GM21786 (cell line): ENCODE data around the gene SEBOX.

Experiments used
- ATAC-seq: cut with Tn5 transposase; IDR thresholded peaks from one replicate; pipeline ENCODE4 v1.9.1; 2021; ENCODE audit not compliant: unreplicated experiment

The SEBOX gene, protein sequence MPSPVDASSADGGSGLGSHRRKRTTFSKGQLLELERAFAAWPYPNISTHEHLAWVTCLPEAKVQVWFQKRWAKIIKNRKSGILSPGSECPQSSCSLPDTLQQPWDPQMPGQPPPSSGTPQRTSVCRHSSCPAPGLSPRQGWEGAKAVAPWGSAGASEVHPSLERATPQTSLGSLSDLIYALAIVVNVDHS

GRCh38 chr17:28364665-28365363, at the start of gene SEBOX:
TSS of gene SEBOX (minus strand) at chr17:28365199. CDS start at chr17:28365151, 48 bp downstream.
- no peak for ATAC-seq

GRCh38 chr17:28413804-28414203, 48.8 kb upstream of the SEBOX start:
- ATAC-seq, result no peak

GRCh38 chr17:28412099-28412498, 47.1 kb upstream of the SEBOX start:
- ATAC-seq, result no peak

- ATAC-seq, result no peak
Measured at GRCh38 chr17:28407974-28408306, 42.9 kb upstream of the SEBOX start.

GRCh38 chr17:28407130-28407973, 42.4 kb upstream of the SEBOX start:
- no peak for ATAC-seq

DNA sequence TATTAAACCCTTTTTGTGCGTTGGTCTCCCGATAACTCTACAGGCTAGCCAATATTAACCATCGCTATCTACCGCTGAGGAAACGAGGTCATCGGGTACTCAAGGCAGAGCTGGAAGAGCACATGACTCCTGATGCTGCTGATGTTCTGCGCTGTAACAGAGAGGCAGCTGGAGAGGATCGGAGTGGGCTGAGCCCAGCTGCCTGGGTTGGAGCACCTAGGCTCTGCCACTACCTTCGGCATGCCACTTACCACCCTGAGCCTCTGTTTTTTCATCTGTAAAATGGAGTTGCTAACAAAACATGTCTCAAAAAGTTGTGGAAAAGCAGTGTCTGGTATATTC, 41.4 kb upstream of the SEBOX start:
- ATAC-seq, result no peak

DNA sequence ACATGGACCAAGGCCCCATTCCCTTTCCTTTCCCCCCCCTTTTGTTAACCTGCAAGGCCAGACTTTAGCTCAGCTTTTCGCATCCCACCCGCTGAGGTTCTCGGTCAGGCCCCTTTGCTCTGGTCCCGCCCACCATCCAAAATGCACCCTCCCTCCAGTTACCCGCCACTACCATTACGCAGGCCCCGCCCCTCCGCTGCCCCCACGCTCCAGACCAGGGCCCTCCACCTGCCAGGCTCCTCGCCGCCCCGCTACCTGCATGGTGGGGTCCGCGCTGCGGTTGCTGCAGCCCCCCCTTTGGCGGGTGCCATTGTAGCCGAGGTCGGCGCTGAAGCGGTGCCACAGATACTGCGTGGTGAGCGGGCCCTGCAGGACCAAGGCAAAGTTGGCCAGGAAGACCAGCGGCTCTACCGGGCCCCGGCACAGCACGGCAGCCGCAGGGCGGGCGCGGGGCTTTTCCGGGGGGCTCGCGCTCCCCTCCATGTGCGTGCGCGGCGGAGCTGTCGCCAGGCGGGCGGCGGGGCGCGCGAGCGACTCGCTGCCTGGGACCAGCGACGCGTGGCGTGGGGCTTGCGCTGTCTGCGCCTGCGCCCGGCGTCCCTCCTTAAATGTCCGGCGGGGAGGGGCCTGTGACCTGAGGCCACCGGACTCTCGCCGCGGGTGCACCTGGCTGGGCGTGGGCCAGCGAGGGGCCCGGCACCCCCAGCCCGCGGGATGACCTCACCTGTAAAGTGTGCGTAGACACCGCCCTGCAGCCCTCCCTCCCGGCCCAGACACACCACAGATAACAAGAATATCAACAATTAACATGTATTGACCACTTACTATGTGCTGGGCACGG, 40.9 kb upstream of the SEBOX start, which contains the start of gene SLC46A1:
TSS of gene SLC46A1 (minus strand) at position 581 of the 841 bp plus-strand sequence. CDS start at position 483, 98 bp downstream.
- ATAC-seq, result peak; percentile 58

DNA sequence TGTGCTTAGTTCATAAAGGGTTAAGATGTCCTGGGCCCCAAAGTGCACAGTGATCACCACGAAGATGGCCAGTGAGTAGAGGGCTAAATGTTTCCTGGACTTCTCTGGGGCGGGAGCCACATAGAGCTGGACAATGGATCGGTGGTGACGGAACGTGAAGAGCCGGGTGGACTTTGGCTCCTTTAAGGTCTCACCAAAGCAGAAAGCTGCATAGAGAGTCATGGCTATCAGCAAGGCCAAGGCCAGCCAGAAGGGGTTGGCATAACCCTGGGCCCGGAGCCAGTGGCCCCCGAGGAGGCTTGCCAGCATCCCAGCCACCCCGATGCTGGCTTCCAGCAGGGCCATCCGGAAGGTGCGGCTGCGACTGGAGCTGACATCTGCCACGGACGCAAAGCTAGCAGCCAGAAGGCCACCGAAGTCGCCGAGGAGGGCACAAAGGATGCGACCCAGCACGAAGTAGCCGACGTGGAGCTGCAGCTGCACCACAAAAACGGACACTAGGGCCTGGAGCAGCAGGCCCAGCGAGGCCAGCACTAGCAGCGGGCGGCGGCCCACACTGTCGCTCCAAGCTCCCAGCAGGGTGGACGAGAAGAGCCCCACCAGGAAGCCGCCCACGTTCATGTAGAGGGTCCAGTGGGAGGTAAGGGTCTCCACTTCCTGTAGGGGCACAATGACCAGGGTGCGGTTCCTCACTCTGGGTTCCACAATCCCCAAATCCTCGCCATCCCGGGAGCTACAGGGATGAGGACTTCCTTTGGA, 40.0 kb upstream of the SEBOX start:
- ATAC-seq, result no peak

DNA sequence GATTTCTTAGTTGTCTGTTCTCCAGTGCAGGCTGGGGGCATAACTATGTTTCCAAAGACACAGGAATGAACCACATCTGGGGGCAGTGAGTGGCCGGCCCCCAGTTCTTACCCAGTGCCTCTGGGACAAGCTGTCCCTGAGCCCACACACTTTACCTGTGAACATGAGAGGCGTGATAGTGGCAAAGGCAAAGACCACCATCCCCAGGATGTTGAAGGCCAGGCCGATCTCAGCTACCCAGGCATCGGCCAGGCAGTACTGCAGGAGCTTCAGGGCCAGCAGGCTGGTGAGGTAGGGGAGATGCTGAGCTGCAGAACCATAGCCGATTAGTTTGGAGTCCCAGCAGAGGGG, 39.4 kb upstream of the SEBOX start:
- no peak for ATAC-seq

GRCh38 chr17:28404007-28404406, 39.0 kb upstream of the SEBOX start:
- ATAC-seq, result no peak

- no peak for ATAC-seq
Measured at GRCh38 chr17:28402844-28403243, 37.8 kb upstream of the SEBOX start.

DNA sequence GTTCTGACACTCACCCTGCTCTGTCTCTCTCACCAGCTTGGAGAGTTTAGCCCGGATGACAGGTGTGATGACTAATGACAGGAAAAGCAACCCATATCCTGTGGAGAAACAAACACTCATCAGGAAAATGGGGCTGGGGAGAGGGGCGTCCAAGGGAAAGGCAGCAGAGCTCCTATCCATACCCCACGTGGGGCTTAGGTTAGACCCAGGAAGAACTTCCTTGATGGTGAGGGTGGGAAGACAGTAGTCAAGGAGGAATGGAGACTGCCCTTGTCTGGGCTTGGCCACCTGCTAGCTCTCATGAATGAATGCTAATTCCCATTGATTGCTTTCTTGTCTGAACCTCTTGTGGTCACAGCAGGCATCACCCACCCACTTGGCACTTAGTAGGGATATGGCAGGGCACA, 37.2 kb upstream of the SEBOX start:
- no peak for ATAC-seq

GRCh38 chr17:28399808-28400207, 34.8 kb upstream of the SEBOX start:
- no peak for ATAC-seq

DNA sequence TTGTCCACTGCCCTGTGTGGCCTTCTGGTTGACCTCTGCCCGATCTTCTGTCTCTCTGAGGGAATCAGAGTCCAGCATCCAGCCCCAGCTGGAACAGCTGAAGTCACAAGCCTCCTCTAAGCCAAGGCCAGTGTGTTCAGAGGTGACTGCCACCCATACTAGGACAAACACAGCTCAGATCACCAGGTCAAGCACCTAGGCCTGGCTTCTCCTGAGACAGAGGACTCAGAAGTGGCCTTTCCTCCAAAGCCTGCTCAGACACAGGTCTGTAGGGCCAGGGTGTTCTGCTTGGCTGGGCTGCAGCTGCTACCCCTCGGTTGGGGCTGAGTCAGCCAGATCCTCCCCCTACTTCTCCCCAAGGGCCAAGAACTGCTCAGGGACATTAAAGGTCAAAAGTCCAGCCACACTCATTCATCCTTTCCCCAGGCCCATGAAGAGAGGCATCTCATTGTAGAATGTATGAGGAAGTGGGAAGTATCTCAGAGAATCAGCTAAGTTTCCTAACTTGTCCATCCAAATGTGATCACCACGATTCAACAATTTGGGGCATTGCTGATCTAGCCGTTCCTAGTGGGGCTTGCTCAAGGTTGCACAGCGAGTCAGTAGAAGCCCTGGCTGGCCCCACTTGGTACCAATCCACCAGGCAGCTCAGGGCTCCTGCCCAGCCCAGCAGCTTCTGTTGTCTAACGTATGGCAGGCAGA, 33.4 kb upstream of the SEBOX start:
- peak; percentile 52 for ATAC-seq

GRCh38 chr17:28397687-28398279, 32.8 kb upstream of the SEBOX start:
- ATAC-seq, result no peak

DNA sequence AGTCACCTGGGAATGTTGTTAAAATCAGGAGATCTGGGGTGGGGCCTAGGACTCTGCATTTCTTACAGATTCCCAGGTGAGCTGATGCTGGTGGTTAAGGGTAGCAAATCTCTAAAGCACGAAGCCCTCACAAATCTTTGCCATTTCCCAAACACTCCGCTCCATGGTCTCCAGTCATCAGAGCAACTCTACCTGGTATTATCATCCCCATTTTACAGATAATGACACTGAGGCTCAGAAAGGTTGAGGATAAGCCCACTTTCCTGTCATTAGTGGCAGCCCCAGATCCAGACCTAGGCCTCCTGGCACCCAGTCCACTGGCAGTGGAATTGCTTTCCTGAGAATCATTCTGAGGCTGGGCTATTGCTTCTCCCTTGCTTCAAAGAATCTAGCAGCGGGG, 32.3 kb upstream of the SEBOX start:
- ATAC-seq, result no peak

DNA sequence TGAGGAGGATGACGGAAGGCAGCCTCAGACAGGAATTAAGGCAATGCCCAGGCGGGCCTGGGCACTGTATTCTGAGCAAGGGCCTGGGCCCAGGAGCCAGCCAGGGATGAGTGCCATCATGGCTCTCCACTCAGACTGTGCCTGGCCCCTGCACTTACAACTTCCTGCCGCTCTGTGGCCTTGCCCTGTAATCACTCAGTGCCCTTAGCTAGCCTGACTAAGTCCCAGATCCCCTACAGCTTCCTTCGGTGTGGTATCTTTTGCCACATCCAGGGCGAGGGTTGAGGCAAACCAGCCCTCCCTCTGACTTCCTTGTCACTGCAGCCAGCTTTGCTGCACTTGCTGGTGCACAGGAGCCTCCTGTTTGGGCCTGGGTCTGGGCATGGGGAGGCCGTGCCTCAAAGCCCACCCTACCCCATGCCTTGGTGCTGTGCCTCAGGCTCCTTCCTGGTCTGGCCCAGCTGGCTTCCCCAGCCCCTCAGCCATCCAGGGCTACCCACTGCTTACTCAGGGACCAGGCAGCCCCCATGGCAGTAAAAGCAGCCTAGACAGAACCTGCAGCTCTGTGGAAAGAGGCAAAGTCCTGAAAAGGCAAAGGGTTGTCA, 31.7 kb upstream of the SEBOX start:
- ATAC-seq, result no peak

DNA sequence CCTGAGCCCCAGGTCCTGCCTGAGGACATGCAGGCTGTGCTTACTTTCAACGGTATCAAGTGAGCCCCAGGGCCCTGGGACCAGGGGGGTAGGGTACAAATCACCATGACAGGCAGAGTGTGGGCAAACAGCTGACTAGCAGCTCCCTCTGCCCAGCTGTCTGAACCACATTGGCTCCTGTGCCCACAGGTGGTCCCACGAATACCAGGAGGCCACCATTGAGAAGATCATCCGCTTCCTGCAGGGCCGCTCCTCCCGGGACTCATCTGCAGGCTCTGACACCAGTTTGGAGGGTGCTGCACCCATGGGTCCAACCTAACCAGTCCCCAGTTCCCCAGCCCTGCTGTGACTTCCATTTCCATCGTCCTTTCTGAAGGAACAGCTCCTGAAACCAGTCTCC, 31.0 kb upstream of the SEBOX start:
- ATAC-seq, result no peak

GRCh38 chr17:28395426-28395825, 30.4 kb upstream of the SEBOX start:
- no peak for ATAC-seq
